GM12875 (cell line): ENCODE data around the gene VTI1A.

Experiments used
- H3K4me3 ChIP-seq: one replicate; pipeline ENCODE4 v1.5.1; 2011; ENCODE audit warnings: low read depth, low read length, control low read depth
- CTCF ChIP-seq: IDR thresholded peaks from 2 replicates; pipeline ENCODE4 v1.5.1; 2011; ENCODE audit warnings: low read depth, mild to moderate bottlenecking, control low read depth, inconsistent platforms, low read length, moderate library complexity, borderline replicate concordance; ENCODE audit not compliant: insufficient read depth

VTI1A gene

GRCh38 chr10:112766636-112767035 lies 319.6 kb downstream of the VTI1A start:
- no peak overlapping the region for H3K4me3 ChIP-seq
- TF ChIP-seq CTCF, result no peak

GRCh38 chr10:112767156-112767555 lies 320.1 kb downstream of the VTI1A start:
- no peak overlapping the region for H3K4me3 ChIP-seq
- no peak for TF ChIP-seq CTCF

GRCh38 chr10:112768121-112768520 lies 321.1 kb downstream of the VTI1A start:
- H3K4me3 ChIP-seq, result no peak overlapping the region
- no peak for TF ChIP-seq CTCF

GRCh38 chr10:112769081-112769480 lies 322.1 kb downstream of the VTI1A start:
- TF ChIP-seq CTCF, result no peak
- H3K4me3 ChIP-seq, result no peak overlapping the region

GRCh38 chr10:112769611-112770370 lies 322.8 kb downstream of the VTI1A start:
- no peak overlapping the region for H3K4me3 ChIP-seq
- TF ChIP-seq CTCF, result no peak

- no peak for TF ChIP-seq CTCF
- no peak overlapping the region for H3K4me3 ChIP-seq
Measured at GRCh38 chr10:112771733-112772132, 324.7 kb downstream of the VTI1A start.

- TF ChIP-seq CTCF, result no peak
Measured at GRCh38 chr10:112773783-112774182, 326.8 kb downstream of the VTI1A start.

More at GRCh38 chr10:112773783-112774182, 326.8 kb downstream of the VTI1A start:
- no peak overlapping the region for H3K4me3 ChIP-seq
